A549 treated with CORT108297 at 1 μM for 4 hours (cell line): Measurements from ENCODE around the gene ACTN4. TPM values are rescaled to one million over a fixed set of nuclear protein-coding genes. Genes with fewer than 3 reads are reported as not detected.

Experiments used
- total RNA-seq: library from RNA; stranded (reverse); fragments of 200-300 nt; extraction: Qiagen RNA extraction; gene quantifications from 5 replicates; pipeline ENCODE4 v1.2.3, GENCODE V29; 2022

ACTN4 gene
- 840 to 1,278 TPM (median 1,154 TPM) in 5 replicates for total RNA-seq

DNA sequence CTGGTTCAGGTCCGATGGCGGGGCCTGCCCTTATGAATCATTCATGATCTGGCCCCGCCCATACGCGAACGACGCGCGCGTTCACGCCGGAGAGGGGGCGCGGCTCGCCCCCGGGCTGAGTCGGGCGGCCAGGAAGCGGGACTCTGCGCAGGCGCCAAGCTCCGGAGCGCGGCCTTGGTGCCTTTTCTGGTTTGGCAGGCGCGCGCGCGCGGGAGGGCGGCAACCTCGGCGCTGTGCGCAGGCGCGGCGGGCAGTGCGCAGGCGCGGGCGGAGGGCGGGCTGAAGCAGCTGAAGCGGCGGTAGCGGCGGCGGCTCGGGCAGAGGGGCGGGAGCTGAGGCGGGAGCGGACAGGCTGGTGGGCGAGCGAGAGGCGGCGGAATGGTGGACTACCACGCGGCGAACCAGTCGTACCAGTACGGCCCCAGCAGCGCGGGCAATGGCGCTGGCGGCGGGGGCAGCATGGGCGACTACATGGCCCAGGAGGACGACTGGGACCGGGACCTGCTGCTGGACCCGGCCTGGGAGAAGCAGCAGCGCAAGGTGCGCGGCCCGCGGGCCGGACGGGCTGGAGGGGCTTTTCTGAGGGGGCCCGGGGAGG lies at the start of gene ACTN4:
ACTN4 (plus strand) TSS at position 282 of the 598 bp plus-strand sequence; CDS start at position 379, 97 bp downstream.

DNA sequence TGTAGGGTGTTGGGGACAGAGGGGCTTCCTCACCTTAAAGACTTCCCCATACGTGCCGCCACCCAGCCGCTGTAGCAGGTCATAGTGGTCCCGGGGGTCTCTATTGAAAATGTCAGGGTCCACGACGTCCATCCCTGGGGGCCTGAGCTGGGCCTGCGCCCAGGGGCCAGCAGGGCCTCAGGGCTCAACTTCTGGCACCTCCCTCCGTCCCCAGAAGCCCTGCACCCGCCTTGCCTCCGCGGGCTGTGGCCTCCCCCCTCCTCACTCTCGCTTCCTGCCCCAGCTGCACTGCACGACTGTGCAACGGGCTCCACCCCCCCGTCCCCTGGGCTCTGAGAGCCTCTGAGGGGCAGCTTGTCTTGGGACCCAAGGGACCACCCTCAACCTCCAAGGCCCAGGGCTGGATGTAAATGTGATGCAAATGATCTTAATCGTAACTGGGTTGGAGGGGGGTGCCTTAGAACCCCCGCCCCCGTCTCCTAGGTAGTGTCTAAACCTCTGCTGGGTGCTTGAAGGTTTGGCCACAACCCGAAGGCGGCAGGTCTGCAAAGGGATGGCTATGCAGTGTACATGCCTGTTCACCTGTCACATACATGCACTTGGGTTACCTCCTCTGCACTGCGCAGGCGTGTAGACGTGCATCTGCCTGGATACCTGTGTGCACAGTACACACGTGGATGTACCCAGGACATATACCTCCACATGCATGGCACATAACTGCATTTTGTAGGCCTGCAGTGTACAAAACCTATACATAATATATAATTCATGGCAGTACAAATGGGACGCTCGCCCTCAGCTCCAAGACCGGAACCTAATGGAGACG lies 29.5 kb upstream of the ACTN4 start, which contains the start of gene MAP4K1:
MAP4K1 (minus strand) TSS at position 190 of the 826 bp plus-strand sequence; CDS start at position 132, 58 bp downstream.

DNA sequence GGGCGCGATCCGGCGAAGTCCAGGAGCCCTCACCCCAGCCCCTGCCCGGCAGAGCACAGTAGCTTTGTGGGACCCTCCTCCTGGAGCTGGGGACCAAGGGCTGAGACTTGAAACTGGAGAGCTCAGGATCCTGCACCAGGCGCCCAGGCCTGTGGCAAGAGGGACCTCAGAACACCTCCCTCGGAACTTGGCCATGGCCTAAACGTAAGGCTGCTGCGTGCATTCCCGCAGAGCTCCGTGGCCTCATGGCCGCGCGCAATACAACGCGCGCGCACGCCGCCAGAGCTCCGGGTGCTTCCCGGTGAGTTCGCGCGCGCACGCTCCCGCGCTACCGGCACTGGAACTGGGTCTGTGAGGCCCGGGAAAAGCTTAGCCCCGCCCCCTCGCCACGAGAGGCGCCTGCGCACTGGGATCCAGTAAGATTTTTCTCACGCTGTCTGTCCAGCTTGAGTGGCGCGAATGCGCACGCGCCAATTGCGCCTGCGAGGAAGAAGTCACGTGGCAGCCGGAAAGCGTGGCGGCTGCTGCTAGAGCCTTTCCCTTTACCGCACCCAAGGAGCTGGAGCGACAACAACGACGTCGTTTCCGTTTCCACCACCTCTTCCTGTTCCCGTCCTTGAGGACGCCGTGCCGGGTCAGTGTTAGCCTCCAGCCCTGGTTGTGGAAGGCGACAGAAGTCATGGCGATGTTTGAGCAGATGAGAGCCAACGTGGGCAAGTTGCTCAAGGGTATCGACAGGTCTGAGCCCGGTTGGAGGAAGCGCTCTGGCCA lies 28.7 kb upstream of the ACTN4 start, which contains the start of gene EIF3K:
EIF3K (plus strand) TSS at position 599 of the 771 bp plus-strand sequence; CDS start at position 680, 81 bp downstream.

DNA sequence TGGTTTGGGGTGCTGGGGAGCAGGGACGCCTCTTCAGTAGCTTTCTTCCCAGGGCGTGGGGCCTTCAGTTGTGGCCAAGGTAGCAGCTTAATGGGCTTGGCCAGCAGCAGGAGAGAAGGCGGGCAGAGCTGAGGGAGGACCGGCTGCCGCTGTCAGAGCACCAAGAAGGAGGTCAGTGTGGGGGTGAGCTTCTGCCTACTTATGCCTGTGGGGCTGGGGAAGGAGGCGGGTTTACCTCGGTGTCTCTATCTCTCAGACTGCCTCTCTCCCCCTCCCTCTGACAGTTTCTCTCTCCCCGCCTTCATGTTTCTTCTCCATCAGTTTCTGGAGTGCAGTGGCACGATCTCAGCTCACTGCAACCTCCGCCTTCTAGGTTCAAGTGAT lies 96.8 kb downstream of the ACTN4 start, which contains the start of gene CAPN12:
CAPN12 (minus strand) TSS at position 177 of the 384 bp plus-strand sequence. CDS start 309 bp downstream, outside the sequence.

DNA sequence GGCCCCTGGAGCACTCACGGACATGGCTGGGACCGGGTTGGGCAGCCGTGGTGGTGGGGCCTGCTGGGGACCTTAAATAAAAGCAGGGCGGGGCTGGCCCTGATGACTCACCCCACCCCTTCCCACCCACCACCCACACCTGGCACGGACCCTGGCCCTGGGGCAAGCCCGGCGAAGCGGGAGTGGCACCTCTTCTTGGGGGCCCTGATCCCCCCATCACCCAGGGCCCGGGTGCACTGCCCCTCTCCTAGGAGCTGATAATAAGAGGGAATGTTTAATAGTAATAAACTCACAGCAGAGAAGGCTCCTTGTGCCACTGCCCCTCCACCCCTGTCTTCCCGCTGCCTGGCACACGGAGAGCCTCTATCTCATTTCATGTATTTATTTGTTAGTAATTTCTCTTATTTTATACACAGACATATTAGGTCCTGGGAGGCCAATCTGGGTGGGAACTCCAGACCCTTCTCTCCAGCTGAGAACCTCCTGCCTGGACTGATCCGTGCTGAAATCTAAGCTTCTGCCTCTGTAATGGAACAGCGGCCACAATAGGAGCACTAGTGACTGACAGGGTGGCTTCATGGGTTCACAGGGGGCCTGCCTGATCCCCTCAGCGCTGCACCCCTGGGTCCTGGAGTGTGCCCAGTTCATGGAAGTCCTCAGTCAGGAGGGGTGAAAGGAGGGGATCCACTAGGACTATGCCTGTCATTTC lies 126.2 kb downstream of the ACTN4 start, which contains the start of gene LGALS7:
LGALS7 (minus strand) TSS at position 49 of the 709 bp plus-strand sequence; CDS start at position 24, 25 bp downstream.

Other genes starting within 250 kb of the ACTN4 start
- gene FAM98C, start 244.6 kb upstream of the ACTN4 start, total RNA-seq, result 18.2 to 30.1 TPM (median 26.9 TPM) in 5 replicates
- 0.07 to 0.14 TPM (median 0.11 TPM) in 3 of 5 replicates, not detected in the others for gene RASGRP4, start 221.4 kb upstream of the ACTN4 start, total RNA-seq
- gene RYR1, start 214.0 kb upstream of the ACTN4 start, total RNA-seq, result 4.1 to 6.3 TPM (median 4.8 TPM) in 5 replicates
- gene MAP4K1, start 29.7 kb upstream of the ACTN4 start, total RNA-seq, result 0.50 to 1.0 TPM (median 0.92 TPM) in 5 replicates
- 671 to 1,000 TPM (median 735 TPM) in 5 replicates for gene EIF3K, start 28.5 kb upstream of the ACTN4 start, total RNA-seq
- 5.0 to 6.7 TPM (median 6.2 TPM) in 5 replicates for gene CAPN12, start 96.8 kb downstream of the ACTN4 start, total RNA-seq
- 0.31 to 0.54 TPM (median 0.32 TPM) in 3 of 5 replicates, not detected in the others for gene LGALS7, start 125.9 kb downstream of the ACTN4 start, total RNA-seq
- gene LGALS7B, start 141.6 kb downstream of the ACTN4 start, total RNA-seq, result 0.39 to 0.48 TPM in 2 of 5 replicates, not detected in the others
- 0.18 to 0.65 TPM (median 0.42 TPM) in 5 replicates for gene LGALS4, start 165.3 kb downstream of the ACTN4 start, total RNA-seq
- 275 to 383 TPM (median 296 TPM) in 5 replicates for gene ECH1, start 184.1 kb downstream of the ACTN4 start, total RNA-seq
- gene HNRNPL, start 202.3 kb downstream of the ACTN4 start, total RNA-seq, result 324 to 352 TPM (median 346 TPM) in 5 replicates
- gene RINL, start 230.6 kb downstream of the ACTN4 start, total RNA-seq, result 2.2 to 3.1 TPM (median 2.8 TPM) in 5 replicates